GM12865 (cell line): ENCODE measurements around the gene DPP6.

Experiments used
- DNase-seq: peaks from one replicate; pipeline ENCODE4 v3.0.0; 2010; ENCODE audit warnings: low read depth
- H3K4me3 ChIP-seq: 2 replicates; pipeline ENCODE4 v1.5.1; 2011; ENCODE audit warnings: mild to moderate bottlenecking, low read depth, low read length, control low read depth
- TF ChIP-seq, protein P1 (sequence below): IDR thresholded peaks from 2 replicates; pipeline ENCODE4 v1.5.1; 2011; ENCODE audit warnings: low read length, control low read depth, low read depth, inconsistent platforms; ENCODE audit not compliant: insufficient read depth; ENCODE audit errors: missing control alignments

The DPP6 gene

GRCh38 chr7:154746571-154747360, 694.6 kb downstream of the DPP6 start:
- no peak overlapping the region for H3K4me3 ChIP-seq
- TF ChIP-seq, protein P1, sequence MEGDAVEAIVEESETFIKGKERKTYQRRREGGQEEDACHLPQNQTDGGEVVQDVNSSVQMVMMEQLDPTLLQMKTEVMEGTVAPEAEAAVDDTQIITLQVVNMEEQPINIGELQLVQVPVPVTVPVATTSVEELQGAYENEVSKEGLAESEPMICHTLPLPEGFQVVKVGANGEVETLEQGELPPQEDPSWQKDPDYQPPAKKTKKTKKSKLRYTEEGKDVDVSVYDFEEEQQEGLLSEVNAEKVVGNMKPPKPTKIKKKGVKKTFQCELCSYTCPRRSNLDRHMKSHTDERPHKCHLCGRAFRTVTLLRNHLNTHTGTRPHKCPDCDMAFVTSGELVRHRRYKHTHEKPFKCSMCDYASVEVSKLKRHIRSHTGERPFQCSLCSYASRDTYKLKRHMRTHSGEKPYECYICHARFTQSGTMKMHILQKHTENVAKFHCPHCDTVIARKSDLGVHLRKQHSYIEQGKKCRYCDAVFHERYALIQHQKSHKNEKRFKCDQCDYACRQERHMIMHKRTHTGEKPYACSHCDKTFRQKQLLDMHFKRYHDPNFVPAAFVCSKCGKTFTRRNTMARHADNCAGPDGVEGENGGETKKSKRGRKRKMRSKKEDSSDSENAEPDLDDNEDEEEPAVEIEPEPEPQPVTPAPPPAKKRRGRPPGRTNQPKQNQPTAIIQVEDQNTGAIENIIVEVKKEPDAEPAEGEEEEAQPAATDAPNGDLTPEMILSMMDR = no peak
- DNase-seq = no peak

- DNase-seq = no peak
- TF ChIP-seq, protein P1 = no peak
- no peak overlapping the region for H3K4me3 ChIP-seq
These were observed 696.0 kb downstream of the DPP6 start for GRCh38 chr7:154748089-154748786.

- DNase-seq = no peak
- no peak overlapping the region for H3K4me3 ChIP-seq
- TF ChIP-seq, protein P1 = no peak
These were observed 698.2 kb downstream of the DPP6 start for GRCh38 chr7:154750353-154750801.

DNA sequence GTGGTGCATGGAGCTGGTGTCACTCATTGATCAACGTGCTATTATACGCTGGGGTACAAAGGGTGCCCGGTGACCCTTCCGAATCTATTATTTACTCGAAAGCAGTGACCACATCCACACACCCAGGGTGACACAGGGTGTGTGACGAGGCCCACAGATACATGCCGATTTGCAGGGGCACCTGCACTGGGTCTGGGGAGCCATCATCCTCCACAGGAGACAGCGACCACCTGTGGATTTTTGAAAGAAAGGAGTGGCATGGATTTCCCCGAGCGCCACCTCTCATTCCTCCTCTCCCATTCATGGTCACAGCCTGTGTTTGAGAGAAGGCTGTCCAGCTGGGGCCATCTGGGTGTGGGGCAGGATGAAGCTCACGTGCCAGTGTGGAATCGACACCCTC, 701.0 kb downstream of the DPP6 start:
- TF ChIP-seq, protein P1 = no peak

GRCh38 chr7:154757756-154758155, 705.6 kb downstream of the DPP6 start:
- DNase-seq = no peak
- TF ChIP-seq, protein P1 = no peak
- H3K4me3 ChIP-seq = no peak overlapping the region

More for the DNA sequence above, 701.0 kb downstream of the DPP6 start:
- H3K4me3 ChIP-seq = no peak overlapping the region
- no peak for DNase-seq

DNA sequence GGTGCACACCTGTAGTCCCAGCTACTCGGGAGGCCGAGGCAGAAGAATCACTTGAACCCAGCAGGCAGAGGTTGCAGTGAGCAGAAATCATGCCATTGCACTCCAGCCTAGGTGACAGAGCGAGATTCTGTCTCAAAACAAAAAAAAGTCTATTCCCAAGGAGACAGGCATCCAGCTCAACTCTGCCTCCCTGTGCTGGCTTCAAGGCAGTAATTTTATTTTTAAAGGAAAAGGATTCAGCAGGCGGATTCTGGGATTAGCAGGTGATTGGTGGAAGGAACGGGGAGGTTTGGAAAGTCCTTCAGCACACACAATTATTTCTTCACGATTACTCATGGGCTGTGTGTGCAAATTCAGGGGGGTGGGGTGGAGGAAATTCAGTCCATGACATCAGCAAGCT, 707.8 kb downstream of the DPP6 start:
- DNase-seq = no peak
- TF ChIP-seq, protein P1 = no peak

More for the DNA sequence above, 707.8 kb downstream of the DPP6 start:
- H3K4me3 ChIP-seq = no peak overlapping the region
